Gastrocnemius medialis (tissue), 4 donors: ENCODE measurements around the gene MYO6. TPM values are rescaled to one million over a fixed set of nuclear protein-coding genes. Genes with fewer than 3 reads are reported as not detected.

ENCODE experiments used
- ATAC-seq, 2 donors: fragments of 150-250 bp; one replicate each; pipeline ENCODE4 v1.9.1; 2016
- DNase-seq, 2 donors: peaks; one replicate each; pipeline ENCODE4 v3.0.0-alpha.2; 2019
- H3K27ac ChIP-seq, 4 donors: fragments of 200-600 bp; sonication (generic); 1 replicate in 1 of 4; 2 replicates in 3 of 4; pipeline ENCODE4 v1.5.1; 2016 to 2018; ENCODE audit warnings: mild to moderate bottlenecking in 2 of 4, moderate library complexity in 1 of 4
- H3K27me3 ChIP-seq, 3 donors: fragments of 200-600 bp; sonication (generic) in 2 of 3; 1 replicate in 1 of 3; 2 replicates in 2 of 3; pipeline versions ENCODE4 v1.5.1 to v1.6.0; 2016 to 2019; ENCODE audit warnings: mild to moderate bottlenecking in 1 of 3, moderate library complexity in 1 of 3
- H3K36me3 ChIP-seq, 2 donors: fragments of 200-600 bp; sonication (generic) in 1 of 2; one replicate each; pipeline ENCODE4 v1.5.1; 2017 to 2018
- H3K4me1 ChIP-seq, 2 donors: fragments of 200-600 bp; sonication (generic) in 1 of 2; one replicate each; pipeline ENCODE4 v1.5.1; 2016 to 2017; ENCODE audit warnings: mild to moderate bottlenecking in 2 of 2
- H3K4me3 ChIP-seq, 4 donors: fragments of 200-600 bp; sonication (generic) in 3 of 4; 1 replicate in 1 of 4; 2 replicates in 3 of 4; pipeline ENCODE4 v1.5.1; 2016 to 2019; ENCODE audit warnings: mild to moderate bottlenecking in 2 of 4
- H3K9me3 ChIP-seq, 3 donors: fragments of 200-600 bp; sonication (generic) in 2 of 3; 1 replicate in 1 of 3; 2 replicates in 2 of 3; pipeline ENCODE4 v1.5.1; 2016 to 2019
- POLR2A ChIP-seq, 2 donors: fragments of 450-650 bp; IDR thresholded peaks; one replicate each; pipeline ENCODE4 v1.6.1; 2017; ENCODE audit warnings: antibody characterized with exemption in 2 of 2, mild to moderate bottlenecking in 2 of 2, moderate library complexity in 2 of 2
- in situ Hi-C, 4 donors: fragments of 200-750 bp; cut with MboI; loops; one replicate each; pipeline versions ENCODE4 v1.15.0 to v1.8.0; 2017; ENCODE audit warnings: low sequenced_read_pairs in 4 of 4
- intact Hi-C: fragments of 100-400 bp; cut with DNase I; formaldehyde crosslinking; loops from one replicate; pipeline ENCODE4 v1.15.1; 2023; ENCODE audit warnings: low total_unique reads
- total RNA-seq, 4 donors: library from RNA; depleted of rRNA; stranded (reverse); fragments of >200 nt; gene quantifications; one replicate each; pipeline versions ENCODE4 v1.1.0 to v1.2.3, GENCODE V29; 2016
- TF ChIP-seq, protein P1 (sequence below), 5 experiments: fragments of 450-650 bp in 3 of 5; fragments of 200-600 bp in 2 of 5; sonication (generic) in 2 of 5; IDR thresholded peaks in 4 of 5; conservative IDR thresholded peaks in 1 of 5; 1 replicate in 4 of 5; 2 replicates in 1 of 5; pipeline ENCODE4 v1.5.1; 2016 to 2019; ENCODE audit warnings: antibody characterized with exemption in 5 of 5, mild to moderate bottlenecking in 3 of 5, moderate library complexity in 3 of 5

Gene MYO6
- total RNA-seq, 4 donors from 2014 or later: 1.6 to 7.9 (median 4.2) TPM

DNA sequence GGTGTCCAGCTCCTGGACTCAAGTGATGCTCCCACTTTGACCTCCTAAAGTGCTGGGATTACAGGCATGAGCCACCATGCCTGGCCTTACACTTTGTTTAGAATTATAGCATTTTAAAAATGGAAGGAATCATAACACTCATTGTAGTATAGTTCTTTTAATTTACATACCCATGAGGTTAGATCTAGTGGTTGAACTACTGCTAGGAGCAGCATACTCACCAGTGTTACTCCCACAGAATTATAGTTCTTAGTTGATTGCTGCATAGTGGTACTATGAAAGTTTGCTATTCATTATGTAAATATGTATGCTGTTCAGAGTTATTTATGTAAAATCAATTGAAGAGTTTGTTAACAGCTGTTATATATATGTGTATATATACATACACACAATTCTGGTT, 85.4 kb downstream of the MYO6 start:
- H3K4me1 ChIP-seq: no peaks in the 10 kb centered on the region
- no peaks in the 10 kb centered on the region for H3K9me3 ChIP-seq
- DNase-seq: no peak
- no peaks in the 10 kb centered on the region for H3K27me3 ChIP-seq
- no peak for TF ChIP-seq POLR2A (IDR thresholded peaks at IDR 0.05)
- no peak overlapping the region for H3K27ac ChIP-seq
- in situ Hi-C loops: no loop called here
- no peak overlapping the region for H3K4me3 ChIP-seq
- peaks cover 0 to 6% of the 10 kb centered on the region in 2 donors for H3K36me3 ChIP-seq
- intact Hi-C loops: no loop called here
- ATAC-seq: no peak

DNA sequence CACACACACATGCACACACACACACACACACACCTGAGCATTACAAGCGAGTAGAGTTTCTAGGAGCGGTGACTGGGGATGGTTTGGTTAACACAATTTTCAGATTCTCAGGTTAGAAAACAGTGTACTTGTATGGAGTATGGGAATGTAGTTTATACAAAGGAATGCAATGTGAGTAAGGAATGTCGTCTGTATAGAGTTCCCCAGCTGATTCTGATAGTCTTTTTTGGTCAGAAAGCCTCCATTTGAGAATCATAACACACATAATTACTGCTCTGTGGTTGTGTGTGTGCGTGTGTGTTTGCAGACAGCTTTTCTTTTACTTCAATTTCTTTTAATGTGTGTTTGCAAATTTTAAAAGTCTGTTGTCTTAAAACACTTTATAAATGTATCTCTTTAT, 93.2 kb downstream of the MYO6 start:
- TF ChIP-seq, protein P1, sequence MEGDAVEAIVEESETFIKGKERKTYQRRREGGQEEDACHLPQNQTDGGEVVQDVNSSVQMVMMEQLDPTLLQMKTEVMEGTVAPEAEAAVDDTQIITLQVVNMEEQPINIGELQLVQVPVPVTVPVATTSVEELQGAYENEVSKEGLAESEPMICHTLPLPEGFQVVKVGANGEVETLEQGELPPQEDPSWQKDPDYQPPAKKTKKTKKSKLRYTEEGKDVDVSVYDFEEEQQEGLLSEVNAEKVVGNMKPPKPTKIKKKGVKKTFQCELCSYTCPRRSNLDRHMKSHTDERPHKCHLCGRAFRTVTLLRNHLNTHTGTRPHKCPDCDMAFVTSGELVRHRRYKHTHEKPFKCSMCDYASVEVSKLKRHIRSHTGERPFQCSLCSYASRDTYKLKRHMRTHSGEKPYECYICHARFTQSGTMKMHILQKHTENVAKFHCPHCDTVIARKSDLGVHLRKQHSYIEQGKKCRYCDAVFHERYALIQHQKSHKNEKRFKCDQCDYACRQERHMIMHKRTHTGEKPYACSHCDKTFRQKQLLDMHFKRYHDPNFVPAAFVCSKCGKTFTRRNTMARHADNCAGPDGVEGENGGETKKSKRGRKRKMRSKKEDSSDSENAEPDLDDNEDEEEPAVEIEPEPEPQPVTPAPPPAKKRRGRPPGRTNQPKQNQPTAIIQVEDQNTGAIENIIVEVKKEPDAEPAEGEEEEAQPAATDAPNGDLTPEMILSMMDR (IDR thresholded peaks at IDR 0.05 in 4 of 5, conservative IDR thresholded peaks at IDR 0.05 in 1 of 5): no peak
- no peak for TF ChIP-seq POLR2A (IDR thresholded peaks at IDR 0.05)
- in situ Hi-C loops (no loop called here), intact Hi-C loops (no loop called here)
- H3K36me3 ChIP-seq: no peaks in the 10 kb centered on the region
- H3K4me1 ChIP-seq: no peaks in the 10 kb centered on the region
- ATAC-seq (no peak), DNase-seq (no peak)
- H3K4me3 ChIP-seq: no peak overlapping the region
- no peak overlapping the region for H3K27ac ChIP-seq
- H3K27me3 ChIP-seq: no peaks in the 10 kb centered on the region
- H3K9me3 ChIP-seq: no peaks in the 10 kb centered on the region

DNA sequence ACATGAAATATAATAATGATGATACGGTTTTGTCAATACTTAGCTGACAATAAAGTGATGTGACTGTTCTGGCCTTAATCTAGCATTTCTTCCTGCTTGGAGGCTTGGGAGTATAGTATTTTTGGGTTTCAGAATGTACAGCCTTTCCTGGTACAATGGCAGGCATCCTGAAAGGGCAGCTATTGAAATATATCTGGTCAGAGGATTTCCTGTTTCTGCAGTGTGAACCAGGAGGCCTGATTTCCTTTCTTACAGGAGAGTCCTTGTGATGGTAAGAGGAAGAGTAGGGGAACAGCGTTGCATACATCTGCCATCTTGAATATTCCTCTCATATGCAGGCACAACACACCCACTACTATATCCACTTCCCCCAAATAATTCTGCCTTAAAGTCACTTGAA, 93.7 kb downstream of the MYO6 start:
- H3K27me3 ChIP-seq: no peaks in the 10 kb centered on the region
- TF ChIP-seq POLR2A (IDR thresholded peaks at IDR 0.05): no peak
- TF ChIP-seq, protein P1 (IDR thresholded peaks at IDR 0.05 in 4 of 5, conservative IDR thresholded peaks at IDR 0.05 in 1 of 5): no peak
- in situ Hi-C loops (no loop called here), intact Hi-C loops (no loop called here)
- DNase-seq: no peak
- no peaks in the 10 kb centered on the region for H3K9me3 ChIP-seq
- H3K4me1 ChIP-seq: no peaks in the 10 kb centered on the region
- no peak for ATAC-seq
- H3K36me3 ChIP-seq: no peaks in the 10 kb centered on the region
- no peak overlapping the region for H3K27ac ChIP-seq
- H3K4me3 ChIP-seq: no peak overlapping the region

DNA sequence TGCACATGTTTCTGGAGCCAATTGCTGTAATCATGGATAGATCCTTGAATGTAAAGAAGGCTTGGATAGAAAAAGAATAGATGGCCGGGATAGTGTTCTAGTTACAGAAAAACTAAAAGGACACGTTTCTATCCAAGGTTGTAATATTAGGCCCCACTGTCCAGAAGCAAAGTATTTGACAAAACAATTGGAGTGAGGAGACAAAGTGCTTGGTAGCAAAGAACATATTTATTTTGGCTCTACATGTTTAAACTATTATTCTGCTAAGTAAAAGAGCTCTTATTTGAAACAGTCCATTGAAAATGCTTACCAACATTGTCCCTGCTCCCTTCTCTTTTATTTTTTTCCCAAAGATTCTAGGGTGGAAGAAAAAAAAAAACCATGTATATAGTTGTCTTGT, 94.4 kb downstream of the MYO6 start:
- in situ Hi-C loops: no loop called here
- Histone ChIP-seq H3K36me3 (no peaks in the 10 kb centered on the region), H3K27ac (no peak overlapping the region), H3K27me3 (no peaks in the 10 kb centered on the region), H3K4me1 (no peaks in the 10 kb centered on the region), H3K9me3 (no peaks in the 10 kb centered on the region), H3K4me3 (no peak overlapping the region)
- ATAC-seq (no peak), DNase-seq (no peak)
- intact Hi-C loops: no loop called here
- no peak for TF ChIP-seq POLR2A (IDR thresholded peaks at IDR 0.05)
- TF ChIP-seq, protein P1 (IDR thresholded peaks at IDR 0.05 in 4 of 5, conservative IDR thresholded peaks at IDR 0.05 in 1 of 5): no peak

DNA sequence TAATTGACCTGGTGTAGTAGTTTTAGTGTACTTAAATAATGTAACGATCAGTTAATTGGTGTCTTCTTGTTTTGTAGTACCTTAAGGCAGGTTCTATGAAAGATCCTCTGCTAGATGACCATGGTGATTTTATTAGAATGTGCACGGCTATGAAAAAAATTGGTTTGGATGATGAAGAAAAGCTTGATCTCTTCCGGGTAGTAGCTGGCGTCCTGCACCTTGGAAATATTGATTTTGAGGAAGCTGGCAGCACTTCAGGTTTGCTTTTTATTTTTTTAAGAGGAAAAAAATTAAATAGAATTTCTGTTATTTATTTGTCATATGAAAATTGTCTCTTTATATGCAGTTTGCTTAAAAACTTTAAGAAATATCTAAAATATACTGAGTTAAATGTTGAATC, 99.2 kb downstream of the MYO6 start:
- no peak for TF ChIP-seq POLR2A (IDR thresholded peaks at IDR 0.05)
- TF ChIP-seq, protein P1 (IDR thresholded peaks at IDR 0.05 in 4 of 5, conservative IDR thresholded peaks at IDR 0.05 in 1 of 5): no peak
- Histone ChIP-seq H3K27ac (no peak overlapping the region), H3K36me3 (no peaks in the 10 kb centered on the region), H3K27me3 (no peaks in the 10 kb centered on the region), H3K4me1 (no peaks in the 10 kb centered on the region), H3K9me3 (no peaks in the 10 kb centered on the region), H3K4me3 (no peak overlapping the region)
- ATAC-seq (no peak), DNase-seq (no peak)
- intact Hi-C loops (no loop called here), in situ Hi-C loops (no loop called here)
